Kidney (tissue), 2 donors: ENCODE data around the gene HIKESHI. TPM values are rescaled to one million over a fixed set of nuclear protein-coding genes. Genes with fewer than 3 reads are reported as not detected.

ENCODE experiments used
- polyA plus RNA-seq: library from polyadenylated mRNA; stranded (reverse); fragments of 350-450 nt; fragmentation: Illumina TruSeq; extraction: RNeasy Lipid Tissue Mini Kit (QIAGEN cat#74804); gene quantifications from one replicate; pipeline ENCODE4 v1.2.3, GENCODE V29; 2014; ENCODE audit warnings: low read depth, low replicate concordance; ENCODE audit not compliant: insufficient read depth
- total RNA-seq: library from RNA; stranded (reverse); fragmentation: NEBNext Ultra II Directional; extraction: Animal tissue kit (Norgen Biotek cat#: 25700); gene quantifications from one replicate; pipeline ENCODE4 v1.2.1, GENCODE V29; 2021
- donor health status: DM: yes; HTN: yes; CAD: no.

HIKESHI gene
- total and polyA plus RNA-seq, 2 donors from 2014 or later: 26.9 to 47.0 TPM

Other genes starting within 250 kb of the HIKESHI start
- 244 TPM for gene PICALM, start 233.2 kb upstream of the HIKESHI start, total RNA-seq
- 118 TPM for gene PICALM, start 233.2 kb upstream of the HIKESHI start, polyA plus RNA-seq
- gene EED, start 57.5 kb upstream of the HIKESHI start, total RNA-seq: 21.1 TPM
- gene EED, start 57.5 kb upstream of the HIKESHI start, polyA plus RNA-seq: 14.9 TPM
- 1.1 TPM for gene CCDC81, start 72.6 kb downstream of the HIKESHI start, total RNA-seq
- gene CCDC81, start 72.6 kb downstream of the HIKESHI start, polyA plus RNA-seq: 0.54 TPM